ENCODE data around the gene ATP6V0C.

Gene ATP6V0C

GRCh38 chr16:2524339-2524938, 10.7 kb downstream of the ATP6V0C start:
- no CpG with 5 or more reads among the region's 9 CpGs for WGBS, 2 donors (ENCODE audit: extremely low coverage in 2 of 2, insufficient read length in 2 of 2, insufficient replicate concordance in 1 of 2)
- peak overlapping the region in 1 of 2 donors; percentile 22 for H3K4me3 ChIP-seq (ENCODE audit: low read length in 2 of 2)

GRCh38 chr16:2526135-2526534, 12.4 kb downstream of the ATP6V0C start:
- Histone ChIP-seq H3K4ac (ENCODE audit: low read length) (no peak overlapping the region), H2BK15ac (ENCODE audit: low read length) (no peak overlapping the region), H3K4me3 (ENCODE audit: low read length in 2 of 2) (no peak overlapping the region), H4K8ac (ENCODE audit: low read depth, low read length) (no peak overlapping the region), H3K4me2 (ENCODE audit: insufficient read depth, low read length, poor library complexity, severe bottlenecking) (no peak overlapping the region), H3K18ac (ENCODE audit: low read length) (no peak overlapping the region), H3K9ac (ENCODE audit: low read depth, low read length, poor library complexity) (no peak overlapping the region), H3K79me1 (ENCODE audit: low read depth, low read length) (peaks cover 9% of the 10 kb centered on the region), H3K36me3 (replicated peaks in 1 of 2; ENCODE audit: control insufficient read depth in 2 of 2, insufficient read depth in 2 of 2, low read length in 2 of 2) (peaks cover 19 to 57% of the 10 kb centered on the region in 2 donors), H2AFZ (ENCODE audit: low read length) (no peak overlapping the region), H3K4me1 (ENCODE audit: control insufficient read depth in 2 of 2, insufficient read depth in 1 of 2, low read depth in 1 of 2, low read length in 2 of 2) (peaks cover 2 to 3% of the 10 kb centered on the region in 2 donors), H2BK5ac (ENCODE audit: low read length) (no peak overlapping the region), H3K27ac (replicated peaks; ENCODE audit: low read length) (no peak overlapping the region), H2AK5ac (ENCODE audit: low read depth, low read length) (no peak overlapping the region), H2BK120ac (ENCODE audit: low read depth, low read length) (no peak overlapping the region), H3K27me3 (ENCODE audit: control insufficient read depth in 3 of 3, insufficient read depth in 3 of 3, low read depth in 1 of 3, low read length in 3 of 3) (no peaks in the 10 kb centered on the region), H4K91ac (ENCODE audit: low read depth, low read length, poor library complexity) (no peak overlapping the region), H3K14ac (ENCODE audit: low read length) (no peak overlapping the region), H3K9me3 (replicated peaks in 1 of 2; ENCODE audit: control insufficient read depth in 2 of 2, insufficient read depth in 1 of 2, low read depth in 1 of 2, low read length in 2 of 2) (no peaks in the 10 kb centered on the region), H2BK12ac (ENCODE audit: low read length) (no peak overlapping the region), H3K23ac (ENCODE audit: low read depth, low read length, poor library complexity) (no peak overlapping the region)
- no peak for DNase-seq (ENCODE audit: low spot score)
- WGBS, 2 donors (ENCODE audit: extremely low coverage in 2 of 2, insufficient read length in 2 of 2, insufficient replicate concordance in 1 of 2) = no CpG with 5 or more reads among the region's 8 CpGs

More at GRCh38 chr16:2524339-2524938, 10.7 kb downstream of the ATP6V0C start:
- H3K36me3 ChIP-seq (replicated peaks in 1 of 2; ENCODE audit: control insufficient read depth in 2 of 2, insufficient read depth in 2 of 2, low read length in 2 of 2) = peaks cover 16 to 55% of the 10 kb centered on the region in 2 donors
- no peak overlapping the region for H2AFZ ChIP-seq (ENCODE audit: low read length)
- no peak overlapping the region for H3K9ac ChIP-seq (ENCODE audit: low read depth, low read length, poor library complexity)
- no peak overlapping the region for H3K4ac ChIP-seq (ENCODE audit: low read length)
- no peak overlapping the region for H2BK5ac ChIP-seq (ENCODE audit: low read length)
- no peak overlapping the region for H2BK15ac ChIP-seq (ENCODE audit: low read length)
- no peak overlapping the region for H3K27ac ChIP-seq (replicated peaks; ENCODE audit: low read length)
- no peak overlapping the region for H2BK12ac ChIP-seq (ENCODE audit: low read length)
- no peaks in the 10 kb centered on the region for H3K9me3 ChIP-seq (replicated peaks in 1 of 2; ENCODE audit: control insufficient read depth in 2 of 2, insufficient read depth in 1 of 2, low read depth in 1 of 2, low read length in 2 of 2)
- no peak overlapping the region for H3K4me2 ChIP-seq (ENCODE audit: insufficient read depth, low read length, poor library complexity, severe bottlenecking)
- peaks cover 0 to 7% of the 10 kb centered on the region in 2 donors for H3K4me1 ChIP-seq (ENCODE audit: control insufficient read depth in 2 of 2, insufficient read depth in 1 of 2, low read depth in 1 of 2, low read length in 2 of 2)
- peaks cover 17% of the 10 kb centered on the region for H3K79me1 ChIP-seq (ENCODE audit: low read depth, low read length)
- H2AK5ac ChIP-seq (ENCODE audit: low read depth, low read length) = no peak overlapping the region
- no peak overlapping the region for H3K14ac ChIP-seq (ENCODE audit: low read length)
- no peaks in the 10 kb centered on the region for H3K27me3 ChIP-seq (ENCODE audit: control insufficient read depth in 3 of 3, insufficient read depth in 3 of 3, low read depth in 1 of 3, low read length in 3 of 3)
- H2BK120ac ChIP-seq (ENCODE audit: low read depth, low read length) = no peak overlapping the region
- H4K91ac ChIP-seq (ENCODE audit: low read depth, low read length, poor library complexity) = no peak overlapping the region
- H4K8ac ChIP-seq (ENCODE audit: low read depth, low read length) = no peak overlapping the region
- DNase-seq (ENCODE audit: low spot score) = no peak
- H3K23ac ChIP-seq (ENCODE audit: low read depth, low read length, poor library complexity) = peak overlapping the region; percentile 6
- H3K18ac ChIP-seq (ENCODE audit: low read length) = no peak overlapping the region

DNA sequence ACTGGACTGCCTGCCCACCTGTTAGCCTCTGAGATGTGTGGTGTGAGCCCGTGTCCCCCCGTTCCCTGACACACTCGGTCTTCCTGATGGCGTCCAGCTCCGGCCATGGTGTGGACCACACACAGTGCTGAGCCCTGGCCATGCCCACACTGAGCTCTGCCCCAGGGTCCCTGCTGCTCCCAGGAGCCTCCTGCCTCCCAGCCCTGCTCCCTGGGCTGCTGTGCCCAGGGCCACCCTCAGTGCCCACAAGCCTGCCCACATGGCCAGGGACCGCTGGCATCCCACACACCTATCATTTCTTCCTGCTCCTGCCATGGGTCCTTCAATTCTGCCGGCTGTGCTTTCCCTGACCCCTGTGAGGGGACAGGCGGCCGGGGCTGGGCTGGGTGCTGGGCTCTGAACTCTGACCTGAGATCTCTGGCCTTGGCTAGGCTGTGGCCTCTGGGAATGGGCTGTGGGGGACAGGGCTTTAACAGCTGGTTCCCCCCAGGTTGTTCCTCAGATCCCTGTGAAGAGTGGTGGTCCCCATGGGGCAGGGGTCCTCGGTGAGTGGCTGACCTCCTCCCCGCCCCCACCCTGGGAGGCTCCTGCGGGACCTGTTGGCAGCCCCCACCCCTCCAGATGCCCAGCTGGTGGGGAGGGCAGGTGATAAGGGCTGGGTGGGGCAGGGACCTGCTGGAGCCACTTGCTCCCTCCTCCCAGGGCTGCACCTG, 13.5 kb downstream of the ATP6V0C start:
- no peak for DNase-seq (ENCODE audit: low spot score)
- Histone ChIP-seq H2AFZ (ENCODE audit: low read length) (no peak overlapping the region), H3K27me3 (ENCODE audit: control insufficient read depth in 3 of 3, insufficient read depth in 3 of 3, low read depth in 1 of 3, low read length in 3 of 3) (no peaks in the 10 kb centered on the region), H2BK12ac (ENCODE audit: low read length) (no peak overlapping the region), H4K91ac (ENCODE audit: low read depth, low read length, poor library complexity) (no peak overlapping the region), H3K4me1 (ENCODE audit: control insufficient read depth in 2 of 2, insufficient read depth in 1 of 2, low read depth in 1 of 2, low read length in 2 of 2) (peaks cover 3 to 8% of the 10 kb centered on the region in 2 donors), H3K9ac (ENCODE audit: low read depth, low read length, poor library complexity) (peak overlapping the region; percentile 44), H3K9me3 (replicated peaks in 1 of 2; ENCODE audit: control insufficient read depth in 2 of 2, insufficient read depth in 1 of 2, low read depth in 1 of 2, low read length in 2 of 2) (no peaks in the 10 kb centered on the region), H3K36me3 (replicated peaks in 1 of 2; ENCODE audit: control insufficient read depth in 2 of 2, insufficient read depth in 2 of 2, low read length in 2 of 2) (peaks cover 17 to 54% of the 10 kb centered on the region in 2 donors), H3K4ac (ENCODE audit: low read length) (no peak overlapping the region), H3K23ac (ENCODE audit: low read depth, low read length, poor library complexity) (no peak overlapping the region), H2BK15ac (ENCODE audit: low read length) (no peak overlapping the region), H2BK120ac (ENCODE audit: low read depth, low read length) (no peak overlapping the region), H3K4me2 (ENCODE audit: insufficient read depth, low read length, poor library complexity, severe bottlenecking) (no peak overlapping the region), H3K18ac (ENCODE audit: low read length) (no peak overlapping the region), H3K27ac (replicated peaks; ENCODE audit: low read length) (no peak overlapping the region), H3K4me3 (ENCODE audit: low read length in 2 of 2) (no peak overlapping the region), H3K79me1 (ENCODE audit: low read depth, low read length) (peaks cover 7% of the 10 kb centered on the region), H2AK5ac (ENCODE audit: low read depth, low read length) (no peak overlapping the region), H4K8ac (ENCODE audit: low read depth, low read length) (peak overlapping the region; percentile 43), H2BK5ac (ENCODE audit: low read length) (peak overlapping the region; percentile 66), H3K14ac (ENCODE audit: low read length) (no peak overlapping the region)
- WGBS, 2 donors (ENCODE audit: extremely low coverage in 2 of 2, insufficient read length in 2 of 2, insufficient replicate concordance in 1 of 2) = no CpG with 5 or more reads among the region's 12 CpGs

DNA sequence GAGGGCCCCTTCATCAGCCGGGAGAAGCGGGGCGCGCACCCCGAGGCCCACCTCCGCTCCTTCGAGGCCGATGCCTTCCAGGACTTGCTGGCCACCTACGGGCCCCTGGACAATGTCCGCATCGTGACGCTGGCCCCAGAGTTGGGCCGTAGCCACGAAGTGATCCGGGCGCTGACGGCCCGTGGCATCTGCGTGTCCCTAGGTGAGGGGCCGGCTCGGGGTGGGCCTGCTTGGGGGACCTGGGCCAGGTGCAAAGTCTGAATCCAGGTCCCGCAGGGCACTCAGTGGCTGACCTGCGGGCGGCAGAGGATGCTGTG, 14.0 kb downstream of the ATP6V0C start:
- Histone ChIP-seq H3K36me3 (replicated peaks in 1 of 2; ENCODE audit: control insufficient read depth in 2 of 2, insufficient read depth in 2 of 2, low read length in 2 of 2) (peaks cover 17 to 53% of the 10 kb centered on the region in 2 donors), H3K79me1 (ENCODE audit: low read depth, low read length) (peaks cover 7% of the 10 kb centered on the region), H3K4me3 (ENCODE audit: low read length in 2 of 2) (no peak overlapping the region), H3K14ac (ENCODE audit: low read length) (no peak overlapping the region), H2BK15ac (ENCODE audit: low read length) (no peak overlapping the region), H2BK120ac (ENCODE audit: low read depth, low read length) (no peak overlapping the region), H4K91ac (ENCODE audit: low read depth, low read length, poor library complexity) (no peak overlapping the region), H2BK12ac (ENCODE audit: low read length) (no peak overlapping the region), H3K27ac (replicated peaks; ENCODE audit: low read length) (no peak overlapping the region), H3K23ac (ENCODE audit: low read depth, low read length, poor library complexity) (no peak overlapping the region), H3K27me3 (ENCODE audit: control insufficient read depth in 3 of 3, insufficient read depth in 3 of 3, low read depth in 1 of 3, low read length in 3 of 3) (peaks cover 0 to 1% (median 0%) of the 10 kb centered on the region in 3 experiments), H4K8ac (ENCODE audit: low read depth, low read length) (peak overlapping the region; percentile 65), H3K4ac (ENCODE audit: low read length) (no peak overlapping the region), H2AK5ac (ENCODE audit: low read depth, low read length) (no peak overlapping the region), H2AFZ (ENCODE audit: low read length) (no peak overlapping the region), H3K18ac (ENCODE audit: low read length) (no peak overlapping the region), H3K4me2 (ENCODE audit: insufficient read depth, low read length, poor library complexity, severe bottlenecking) (no peak overlapping the region), H2BK5ac (ENCODE audit: low read length) (no peak overlapping the region), H3K9ac (ENCODE audit: low read depth, low read length, poor library complexity) (no peak overlapping the region), H3K9me3 (replicated peaks in 1 of 2; ENCODE audit: control insufficient read depth in 2 of 2, insufficient read depth in 1 of 2, low read depth in 1 of 2, low read length in 2 of 2) (no peaks in the 10 kb centered on the region), H3K4me1 (ENCODE audit: control insufficient read depth in 2 of 2, insufficient read depth in 1 of 2, low read depth in 1 of 2, low read length in 2 of 2) (peaks cover 4 to 12% of the 10 kb centered on the region in 2 donors)
- WGBS, 2 donors (ENCODE audit: extremely low coverage in 2 of 2, insufficient read length in 2 of 2, insufficient replicate concordance in 1 of 2) = no CpG with 5 or more reads among the region's 24 CpGs
- no peak for DNase-seq (ENCODE audit: low spot score)
